ENCODE measurements around the gene BICRAL.

DNA sequence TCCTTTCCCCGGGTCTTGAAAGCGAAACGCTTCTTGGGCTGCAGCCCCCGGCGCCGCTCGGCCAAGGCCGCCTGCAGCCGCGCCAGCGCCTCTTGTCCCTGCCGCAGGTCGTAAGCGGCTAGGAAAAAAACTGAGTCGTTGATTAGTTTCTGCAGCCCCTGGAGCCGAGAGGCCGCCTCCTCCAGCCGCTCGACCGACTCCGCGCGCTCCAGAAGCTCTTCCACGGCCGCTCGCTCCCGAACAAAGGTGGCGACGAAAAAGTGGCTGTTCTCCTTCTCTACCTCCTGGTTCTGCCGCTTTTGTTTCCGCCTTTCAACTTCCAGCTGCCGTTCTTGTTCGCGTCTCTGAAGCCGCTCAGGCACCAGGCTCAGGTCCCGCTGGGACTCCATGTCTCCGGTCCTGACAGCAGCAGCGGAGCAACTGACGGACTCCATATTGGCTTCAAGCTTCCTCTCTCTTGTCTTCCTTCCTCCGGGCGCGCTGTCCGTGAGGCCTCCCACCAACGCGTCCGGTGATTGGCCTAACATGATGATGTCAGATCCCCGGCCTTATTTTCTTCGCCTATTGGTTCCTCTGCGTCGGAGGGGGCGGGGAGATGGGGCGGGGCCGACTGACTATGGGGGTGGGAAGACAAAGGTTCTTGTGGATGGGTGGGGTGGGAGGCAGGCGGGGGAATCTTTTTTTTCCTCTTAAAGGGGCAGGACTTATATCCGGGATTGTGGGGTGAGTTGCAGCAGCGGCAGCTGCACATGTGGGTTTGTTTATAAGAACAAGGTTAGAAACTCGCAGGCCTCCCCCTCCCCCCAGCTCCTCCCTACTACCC, 36.0 kb upstream of the BICRAL start, which contains the start of gene TBCC:
- TF ChIP-seq EZH2 (IDR thresholded peaks at IDR 0.05) (no peak), POLR2AphosphoS5 (IDR thresholded peaks at IDR 0.05; ENCODE audit: borderline replicate concordance, low read depth, low read length) (peak; percentile 100), FOXP2 (optimal IDR thresholded peaks at IDR 0.05; ENCODE audit: control extremely low read depth, extremely low read length, insufficient read depth) (peak; percentile 20)

Data from SK-N-MC (cell line).